ENCODE results near the gene RPL28. TPM values are rescaled to one million over a fixed set of nuclear protein-coding genes. Genes with fewer than 3 reads are reported as not detected.

RPL28 gene
- total and polyA plus RNA-seq, 2 of the 13 experiments (the other 11 are each of a cell fraction or from before 2014, with no cell fraction given): 105 to 420 TPM

GRCh38 chr19:55437410-55437809 is 51.7 kb downstream of the RPL28 start (continued):
- no peak for TF ChIP-seq ZNF597 (CRISPR knock-in tag; IDR thresholded peaks at IDR 0.05)
- TF ChIP-seq ARID4A (CRISPR knock-in tag; IDR thresholded peaks at IDR 0.05; ENCODE audit: borderline replicate concordance): peak; percentile 43; the same call in 1 of the 2 replicates
- TF ChIP-seq ZBTB7B (CRISPR knock-in tag; IDR thresholded peaks at IDR 0.05): no peak
- TF ChIP-seq SAFB2 (CRISPR knock-in tag; IDR thresholded peaks at IDR 0.05; ENCODE audit: borderline replicate concordance, low read depth): no peak
- peak; percentile 87; the same call in 1 of the 2 replicates for TF ChIP-seq ZFYVE20 (CRISPR knock-in tag; IDR thresholded peaks at IDR 0.05; ENCODE audit: borderline replicate concordance, low read depth)
- TF ChIP-seq ZNF883 (CRISPR knock-in tag; IDR thresholded peaks at IDR 0.05; ENCODE audit: not compliant biosample characterization): peak; percentile 60
- no peak for TF ChIP-seq HHEX (CRISPR knock-in tag; IDR thresholded peaks at IDR 0.05)
- TF ChIP-seq ZNF562 (CRISPR knock-in tag; IDR thresholded peaks at IDR 0.05; ENCODE audit: borderline replicate concordance): no peak
- peak; percentile 78 for TF ChIP-seq ZNF644 (CRISPR knock-in tag; IDR thresholded peaks at IDR 0.05; ENCODE audit: low read depth)
- no peak for TF ChIP-seq ZBTB3 (CRISPR knock-in tag; IDR thresholded peaks at IDR 0.05; ENCODE audit: borderline replicate concordance, low read depth)
- no peak for TF ChIP-seq FOXP1 (IDR thresholded peaks at IDR 0.05)
- TF ChIP-seq FOXP1 (CRISPR knock-in tag; IDR thresholded peaks at IDR 0.05): no peak
- 0 out of 2 replicates have a peak, but pooled peaks have one; percentile 23 for TF ChIP-seq THRA (CRISPR knock-in tag; IDR thresholded peaks at IDR 0.05; ENCODE audit: borderline replicate concordance)
- peak; percentile 81 for TF ChIP-seq MTERF4 (CRISPR knock-in tag; IDR thresholded peaks at IDR 0.05)
- TF ChIP-seq NCOR1 (IDR thresholded peaks at IDR 0.05; ENCODE audit: borderline replicate concordance, low read length): no peak
- TF ChIP-seq ATF4 (CRISPR knock-in tag; IDR thresholded peaks at IDR 0.05): peak in 1 of 2 experiments; percentile 41; a peak in 1 of 4 replicates
- 0 out of 2 replicates have a peak, but pooled peaks have one; percentile 24 for TF ChIP-seq REPIN1 (CRISPR knock-in tag; IDR thresholded peaks at IDR 0.05; ENCODE audit: borderline replicate concordance, low read depth)
- TF ChIP-seq HNRNPL (IDR thresholded peaks at IDR 0.05; ENCODE audit: low read depth, low read length): no peak
- no peak for TF ChIP-seq ZBTB49 (CRISPR knock-in tag; IDR thresholded peaks at IDR 0.05; ENCODE audit: borderline replicate concordance)

Measured in HepG2 (cell line).